ENCODE results near the gene ICAM1.

Gene ICAM1

GRCh38 chr19:10295305-10295846 lies 24.5 kb downstream of the ICAM1 start:
- no peak overlapping the region for H3K4me3 ChIP-seq (ENCODE audit: low read length)
- peaks cover 5% of the 10 kb centered on the region for H3K9me3 ChIP-seq (ENCODE audit: low read length)
- peaks cover 22% of the 10 kb centered on the region for H3K4me1 ChIP-seq (ENCODE audit: insufficient read depth, low read length)
- peaks cover 41% of the 10 kb centered on the region for H3K27me3 ChIP-seq (ENCODE audit: insufficient read depth, low read length)
- H2AFZ ChIP-seq (ENCODE audit: low read depth, low read length): no peak overlapping the region
- no peaks in the 10 kb centered on the region for H3K36me3 ChIP-seq (ENCODE audit: insufficient read depth, low read length)

- H3K4me1 ChIP-seq (ENCODE audit: insufficient read depth, low read length): peaks cover 15% of the 10 kb centered on the region
- H3K27me3 ChIP-seq (ENCODE audit: insufficient read depth, low read length): peaks cover 35% of the 10 kb centered on the region
- no peaks in the 10 kb centered on the region for H3K36me3 ChIP-seq (ENCODE audit: insufficient read depth, low read length)
- peak overlapping the region; percentile 1 for H3K4me3 ChIP-seq (ENCODE audit: low read length)
- peak overlapping the region; percentile 32 for H2AFZ ChIP-seq (ENCODE audit: low read depth, low read length)
- peaks cover 5% of the 10 kb centered on the region for H3K9me3 ChIP-seq (ENCODE audit: low read length)
These were observed 25.1 kb downstream of the ICAM1 start for GRCh38 chr19:10295847-10296591.

GRCh38 chr19:10299545-10300458 lies 28.9 kb downstream of the ICAM1 start:
- no peak overlapping the region for H2AFZ ChIP-seq (ENCODE audit: low read depth, low read length)
- H3K9me3 ChIP-seq (ENCODE audit: low read length): no peaks in the 10 kb centered on the region
- H3K27me3 ChIP-seq (ENCODE audit: insufficient read depth, low read length): peaks cover 13% of the 10 kb centered on the region
- no peak overlapping the region for H3K4me3 ChIP-seq (ENCODE audit: low read length)
- no peaks in the 10 kb centered on the region for H3K36me3 ChIP-seq (ENCODE audit: insufficient read depth, low read length)
- peaks cover 7% of the 10 kb centered on the region for H3K4me1 ChIP-seq (ENCODE audit: insufficient read depth, low read length)

- peaks cover 3% of the 10 kb centered on the region for H3K36me3 ChIP-seq (ENCODE audit: insufficient read depth, low read length)
- H3K9me3 ChIP-seq (ENCODE audit: low read length): no peaks in the 10 kb centered on the region
- no peak overlapping the region for H3K4me3 ChIP-seq (ENCODE audit: low read length)
- no peaks in the 10 kb centered on the region for H3K4me1 ChIP-seq (ENCODE audit: insufficient read depth, low read length)
- H3K27me3 ChIP-seq (ENCODE audit: insufficient read depth, low read length): no peaks in the 10 kb centered on the region
- H2AFZ ChIP-seq (ENCODE audit: low read depth, low read length): no peak overlapping the region
These were observed 34.4 kb downstream of the ICAM1 start for GRCh38 chr19:10305139-10305806.

GRCh38 chr19:10306327-10306726 lies 35.4 kb downstream of the ICAM1 start:
- no peak overlapping the region for H3K4me3 ChIP-seq (ENCODE audit: low read length)
- H3K4me1 ChIP-seq (ENCODE audit: insufficient read depth, low read length): no peaks in the 10 kb centered on the region
- no peak overlapping the region for H2AFZ ChIP-seq (ENCODE audit: low read depth, low read length)
- no peaks in the 10 kb centered on the region for H3K9me3 ChIP-seq (ENCODE audit: low read length)
- peaks cover 9% of the 10 kb centered on the region for H3K36me3 ChIP-seq (ENCODE audit: insufficient read depth, low read length)
- H3K27me3 ChIP-seq (ENCODE audit: insufficient read depth, low read length): no peaks in the 10 kb centered on the region

- Histone ChIP-seq H3K27me3 (ENCODE audit: insufficient read depth, low read length) (no peaks in the 10 kb centered on the region), H3K36me3 (ENCODE audit: insufficient read depth, low read length) (peaks cover 12% of the 10 kb centered on the region), H2AFZ (ENCODE audit: low read depth, low read length) (no peak within 1 kb of the TSS), H3K9me3 (ENCODE audit: low read length) (no peaks in the 10 kb centered on the region), H3K4me3 (ENCODE audit: low read length) (no peak within 1 kb of the TSS), H3K4me1 (ENCODE audit: insufficient read depth, low read length) (peaks cover under 1% of the 10 kb centered on the region)
These were observed 38.5 kb downstream of the ICAM1 start, which contains the start of gene ZGLP1 for GRCh38 chr19:10309423-10309822. TSS of gene ZGLP1 (minus strand) at chr19:10309815.

- peaks cover 40% of the 10 kb centered on the region for H3K36me3 ChIP-seq (ENCODE audit: insufficient read depth, low read length)
- peak within 1 kb of the TSS; percentile 83 for H3K4me3 ChIP-seq (ENCODE audit: low read length)
- H3K9me3 ChIP-seq (ENCODE audit: low read length): no peaks in the 10 kb centered on the region
- H3K4me1 ChIP-seq (ENCODE audit: insufficient read depth, low read length): peaks cover 10% of the 10 kb centered on the region
- H2AFZ ChIP-seq (ENCODE audit: low read depth, low read length): peak within 1 kb of the TSS; percentile 91
- H3K27me3 ChIP-seq (ENCODE audit: insufficient read depth, low read length): no peaks in the 10 kb centered on the region
These were observed 44.7 kb downstream of the ICAM1 start, which contains the start of gene FDX2 for GRCh38 chr19:10315335-10316214. TSS of gene FDX2 (minus strand) at chr19:10316015. CDS start at chr19:10315996, 19 bp downstream.

- H3K4me1 ChIP-seq (ENCODE audit: insufficient read depth, low read length): peaks cover 10% of the 10 kb centered on the region
- peaks cover 44% of the 10 kb centered on the region for H3K36me3 ChIP-seq (ENCODE audit: insufficient read depth, low read length)
- H3K27me3 ChIP-seq (ENCODE audit: insufficient read depth, low read length): no peaks in the 10 kb centered on the region
- no peak overlapping the region for H2AFZ ChIP-seq (ENCODE audit: low read depth, low read length)
- H3K4me3 ChIP-seq (ENCODE audit: low read length): peak overlapping the region; percentile 83
- H3K9me3 ChIP-seq (ENCODE audit: low read length): no peaks in the 10 kb centered on the region
These were observed 45.5 kb downstream of the ICAM1 start for GRCh38 chr19:10316229-10317044.

GRCh38 chr19:10317045-10317856 lies 46.3 kb downstream of the ICAM1 start:
- no peaks in the 10 kb centered on the region for H3K9me3 ChIP-seq (ENCODE audit: low read length)
- H3K36me3 ChIP-seq (ENCODE audit: insufficient read depth, low read length): peaks cover 52% of the 10 kb centered on the region
- peaks cover 10% of the 10 kb centered on the region for H3K4me1 ChIP-seq (ENCODE audit: insufficient read depth, low read length)
- no peak overlapping the region for H3K4me3 ChIP-seq (ENCODE audit: low read length)
- H3K27me3 ChIP-seq (ENCODE audit: insufficient read depth, low read length): no peaks in the 10 kb centered on the region
- no peak overlapping the region for H2AFZ ChIP-seq (ENCODE audit: low read depth, low read length)

- Histone ChIP-seq H3K4me1 (ENCODE audit: insufficient read depth, low read length) (peaks cover 10% of the 10 kb centered on the region), H2AFZ (ENCODE audit: low read depth, low read length) (no peak overlapping the region), H3K4me3 (ENCODE audit: low read length) (no peak overlapping the region), H3K9me3 (ENCODE audit: low read length) (no peaks in the 10 kb centered on the region), H3K36me3 (ENCODE audit: insufficient read depth, low read length) (peaks cover 59% of the 10 kb centered on the region), H3K27me3 (ENCODE audit: insufficient read depth, low read length) (no peaks in the 10 kb centered on the region)
These were observed 47.0 kb downstream of the ICAM1 start for GRCh38 chr19:10317857-10318462.
